IPS DF 19.7 (cell line): ENCODE results near the gene RBBP6.
"Not testable (repeated sequence)": the region's sequence is repeated elsewhere in the genome, so short reads cannot be mapped to it uniquely, and the experiment has no call there.

Experiments used
- DNase-seq: peaks from one replicate; pipeline ENCODE4 v3.0.0-alpha.2; 2013; ENCODE audit warnings: low read depth, low spot score

RBBP6 gene

GRCh38 chr16:24568392-24568791 lies 29.0 kb downstream of the RBBP6 start:
- DNase-seq: no peak

- no peak for DNase-seq
Observed at GRCh38 chr16:24571096-24571495, 31.7 kb downstream of the RBBP6 start.

GRCh38 chr16:24572069-24572468 lies 32.7 kb downstream of the RBBP6 start:
- DNase-seq: no peak

GRCh38 chr16:24573141-24573540 lies 33.8 kb downstream of the RBBP6 start:
- no peak for DNase-seq

- not testable (repeated sequence) for DNase-seq
Observed at GRCh38 chr16:24574515-24575485, 35.4 kb downstream of the RBBP6 start.

GRCh38 chr16:24575791-24576190 lies 36.4 kb downstream of the RBBP6 start:
- not testable (repeated sequence) for DNase-seq

GRCh38 chr16:24577167-24577566 lies 37.8 kb downstream of the RBBP6 start:
- DNase-seq: no peak

- no peak for DNase-seq
Observed at GRCh38 chr16:24580665-24581064, 41.3 kb downstream of the RBBP6 start.

- DNase-seq: no peak
Observed at GRCh38 chr16:24583494-24583893, 44.1 kb downstream of the RBBP6 start.

- DNase-seq: no peak
Observed at GRCh38 chr16:24589997-24590396, 50.6 kb downstream of the RBBP6 start.

- DNase-seq: no peak
Observed at GRCh38 chr16:24598777-24599437, 59.5 kb downstream of the RBBP6 start.

GRCh38 chr16:24609417-24609739 lies 70.0 kb downstream of the RBBP6 start:
- no peak for DNase-seq

GRCh38 chr16:24609740-24610415 lies 70.5 kb downstream of the RBBP6 start:
- no peak for DNase-seq

- no peak for DNase-seq
Observed at GRCh38 chr16:24610416-24610755, 71.0 kb downstream of the RBBP6 start.

- no peak for DNase-seq
Observed at GRCh38 chr16:24611310-24611709, 71.9 kb downstream of the RBBP6 start.

- no peak for DNase-seq
Observed at GRCh38 chr16:24612656-24613055, 73.3 kb downstream of the RBBP6 start.

GRCh38 chr16:24613267-24613666 lies 73.9 kb downstream of the RBBP6 start:
- not testable (repeated sequence) for DNase-seq

GRCh38 chr16:24617502-24617901 lies 78.1 kb downstream of the RBBP6 start:
- no peak for DNase-seq
